Thoracic aorta (tissue), 2 donors: ENCODE measurements around the gene PARG. TPM values are rescaled to one million over a fixed set of nuclear protein-coding genes. Genes with fewer than 3 reads are reported as not detected.

Source experiments
- ATAC-seq: fragments of 150-250 bp; one replicate; pipeline ENCODE4 v1.8.0; 2017; ENCODE audit warnings: low read depth; ENCODE audit not compliant: insufficient number of reproducible peaks, low FRiP score
- DNase-seq: peaks from one replicate; pipeline ENCODE4 v3.0.0-alpha.2; 2020; ENCODE audit warnings: low spot score
- H3K27ac ChIP-seq, 2 donors: fragments of 200-600 bp; sonication (generic); 1 replicate in 1 of 2; 2 replicates in 1 of 2; pipeline ENCODE4 v1.5.1; 2016; ENCODE audit warnings: mild to moderate bottlenecking in 2 of 2, moderate library complexity in 2 of 2
- H3K27me3 ChIP-seq: fragments of 200-600 bp; sonication (generic); replicated peaks from 2 replicates; pipeline ENCODE4 v1.6.0; 2016; ENCODE audit warnings: mild to moderate bottlenecking; ENCODE audit not compliant: insufficient read depth
- H3K36me3 ChIP-seq: fragments of 200-600 bp; sonication (generic); one replicate; pipeline ENCODE4 v1.5.1; 2016
- H3K4me1 ChIP-seq, 2 donors: fragments of 200-600 bp; sonication (generic); 1 replicate in 1 of 2; 2 replicates in 1 of 2; pipeline versions ENCODE4 v1.5.1 to v1.6.0; 2016; ENCODE audit warnings: low read depth in 2 of 2, mild to moderate bottlenecking in 1 of 2; ENCODE audit not compliant: control insufficient read depth in 1 of 2
- H3K4me3 ChIP-seq: fragments of 200-600 bp; sonication (generic); 2 replicates; pipeline ENCODE4 v1.5.1; 2016; ENCODE audit warnings: mild to moderate bottlenecking
- H3K9me3 ChIP-seq: fragments of 200-600 bp; sonication (generic); 2 replicates; pipeline ENCODE4 v1.5.1; 2016
- CTCF ChIP-seq: fragments of 200-600 bp; sonication (generic); IDR thresholded peaks from one replicate; pipeline ENCODE4 v1.5.1; 2019; ENCODE audit warnings: antibody characterized with exemption
- total RNA-seq, 2 donors: library from RNA; depleted of rRNA; stranded (reverse); fragments of >200 nt; gene quantifications; one replicate each; pipeline versions ENCODE4 v1.1.0 to v1.2.3, GENCODE V29; 2016

PARG gene
- total RNA-seq, 2 donors from 2014 or later = 24.0 to 62.9 TPM

- no peaks in the 10 kb centered on the region for H3K9me3 ChIP-seq
- ATAC-seq = no peak
Observed at GRCh38 chr10:49798275-49798674, 143.6 kb downstream of the PARG start.

GRCh38 chr10:49791100-49791499, 150.7 kb downstream of the PARG start:
- DNase-seq = no peak
- H3K9me3 ChIP-seq = no peaks in the 10 kb centered on the region

More at GRCh38 chr10:49798275-49798674, 143.6 kb downstream of the PARG start:
- H3K27me3 ChIP-seq = no peaks in the 10 kb centered on the region
- no peak for DNase-seq
- H3K4me3 ChIP-seq = no peak overlapping the region
- no peak for TF ChIP-seq CTCF
- H3K36me3 ChIP-seq = no peaks in the 10 kb centered on the region
- no peaks in the 10 kb centered on the region for H3K4me1 ChIP-seq
- H3K27ac ChIP-seq = no peak overlapping the region

GRCh38 chr10:49784681-49785080, 157.1 kb downstream of the PARG start:
- no peak for DNase-seq
- no peak for TF ChIP-seq CTCF

More at GRCh38 chr10:49791100-49791499, 150.7 kb downstream of the PARG start:
- no peak for TF ChIP-seq CTCF
- H3K36me3 ChIP-seq = no peaks in the 10 kb centered on the region
- no peak overlapping the region for H3K4me3 ChIP-seq
- no peak overlapping the region for H3K27ac ChIP-seq
- no peaks in the 10 kb centered on the region for H3K27me3 ChIP-seq
- no peak for ATAC-seq
- H3K4me1 ChIP-seq = no peaks in the 10 kb centered on the region

GRCh38 chr10:49783645-49784044, 158.2 kb downstream of the PARG start:
- no peak for TF ChIP-seq CTCF
- Histone ChIP-seq H3K9me3 (no peaks in the 10 kb centered on the region), H3K27me3 (no peaks in the 10 kb centered on the region), H3K27ac (no peak overlapping the region), H3K36me3 (no peaks in the 10 kb centered on the region), H3K4me3 (no peak overlapping the region), H3K4me1 (no peaks in the 10 kb centered on the region)
- no peak for DNase-seq
- ATAC-seq = no peak

More at GRCh38 chr10:49784681-49785080, 157.1 kb downstream of the PARG start:
- no peaks in the 10 kb centered on the region for H3K36me3 ChIP-seq
- no peaks in the 10 kb centered on the region for H3K4me1 ChIP-seq
- no peak overlapping the region for H3K4me3 ChIP-seq
- no peaks in the 10 kb centered on the region for H3K9me3 ChIP-seq
- no peak for ATAC-seq
- no peak overlapping the region for H3K27ac ChIP-seq
- H3K27me3 ChIP-seq = no peaks in the 10 kb centered on the region

- no peaks in the 10 kb centered on the region for H3K4me1 ChIP-seq
- H3K27ac ChIP-seq = no peak overlapping the region
- no peak for TF ChIP-seq CTCF
- no peaks in the 10 kb centered on the region for H3K9me3 ChIP-seq
- no peak for DNase-seq
- no peaks in the 10 kb centered on the region for H3K36me3 ChIP-seq
- ATAC-seq = no peak
- no peak overlapping the region for H3K4me3 ChIP-seq
- no peaks in the 10 kb centered on the region for H3K27me3 ChIP-seq
Observed at GRCh38 chr10:49781247-49781646, 160.6 kb downstream of the PARG start.
